ENCODE results near the gene SMARCC1.

SMARCC1 gene

DNA sequence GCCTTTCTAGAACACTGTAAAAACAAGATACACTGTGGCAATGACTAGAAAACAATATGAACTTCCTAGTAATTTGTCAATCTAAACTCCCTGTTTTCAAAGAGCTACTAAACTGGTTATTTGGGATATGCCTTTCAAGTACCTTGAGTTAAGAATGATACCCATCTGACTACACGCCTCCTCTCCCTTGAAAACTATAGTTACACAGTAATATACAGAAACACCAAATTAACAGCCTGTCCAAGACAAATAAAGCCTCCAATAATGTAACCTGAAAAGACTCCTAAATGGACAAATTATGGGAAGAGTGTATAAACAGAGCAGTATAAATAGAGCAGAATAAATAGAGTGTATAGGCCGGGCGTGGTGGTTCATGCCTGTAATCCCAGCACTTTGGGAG lies 70.1 kb downstream of the SMARCC1 start:
- Histone ChIP-seq H3K4me3 (no peak overlapping the region), H3K36me3 (peaks cover 88 to 100% (median 100%) of the 10 kb centered on the region in 11 experiments), H3K27me3 (no peaks in the 10 kb centered on the region), H3K9me3 (replicated peaks in 1 of 11) (no peaks in the 10 kb centered on the region), H4K20me1 (peaks cover 0 to 97% (median 53%) of the 10 kb centered on the region in 11 experiments; a peak in 17 of 22 replicates), H3K27ac (no peak overlapping the region), H3K4me1 (peaks cover 0 to 3% (median 0%) of the 10 kb centered on the region in 10 experiments; a peak in 2 of 20 replicates), H3K9ac (no peak overlapping the region), H3K4me2 (no peak overlapping the region)
- TF ChIP-seq Cebpa-rat (IDR thresholded peaks at IDR 0.05), result no peak

DNA sequence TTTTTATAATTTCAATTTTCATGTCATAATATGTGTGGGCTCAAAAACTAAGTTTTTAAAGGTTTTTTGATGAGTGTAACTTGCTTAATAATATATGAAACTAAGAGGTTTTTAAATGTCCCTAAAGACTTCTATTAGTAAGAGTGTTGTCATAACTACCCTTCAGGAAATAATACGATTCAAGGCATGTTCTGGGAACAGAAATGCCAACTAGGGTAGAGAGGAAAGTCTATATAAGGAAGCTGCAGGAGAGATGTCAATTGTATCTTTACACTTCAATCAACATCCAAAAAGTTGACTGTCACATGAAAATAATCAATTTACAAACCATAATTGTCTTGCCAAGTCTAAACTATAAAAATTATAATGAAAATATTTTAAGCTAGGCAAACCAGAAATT lies 76.3 kb downstream of the SMARCC1 start:
- Histone ChIP-seq H3K27me3 (no peaks in the 10 kb centered on the region), H3K4me1 (no peaks in the 10 kb centered on the region), H3K27ac (no peak overlapping the region), H3K9ac (no peak overlapping the region), H4K20me1 (peaks cover 0 to 90% (median 66%) of the 10 kb centered on the region in 11 experiments; a peak in 18 of 22 replicates), H3K4me3 (no peak overlapping the region), H3K4me2 (no peak overlapping the region), H3K9me3 (replicated peaks in 1 of 11) (no peaks in the 10 kb centered on the region), H3K36me3 (peaks cover 98 to 100% (median 100%) of the 10 kb centered on the region in 11 experiments)
- TF ChIP-seq Cebpa-rat (IDR thresholded peaks at IDR 0.05), result no peak

- H3K9ac ChIP-seq, result no peak overlapping the region
- H3K27ac ChIP-seq, result no peak overlapping the region
- no peaks in the 10 kb centered on the region for H3K4me1 ChIP-seq
- peaks cover 95 to 100% (median 99%) of the 10 kb centered on the region in 11 experiments for H3K36me3 ChIP-seq
- H3K9me3 ChIP-seq (replicated peaks in 1 of 11), result no peaks in the 10 kb centered on the region
- no peak for TF ChIP-seq Cebpa-rat (IDR thresholded peaks at IDR 0.05)
- H3K4me3 ChIP-seq, result no peak overlapping the region
- H3K27me3 ChIP-seq, result no peaks in the 10 kb centered on the region
- H4K20me1 ChIP-seq, result peaks cover 0 to 79% (median 55%) of the 10 kb centered on the region in 11 experiments; a peak in 18 of 22 replicates
- H3K4me2 ChIP-seq, result no peak overlapping the region
Measured at GRCh38 chr3:47704237-47704612, 77.5 kb downstream of the SMARCC1 start.

DNA sequence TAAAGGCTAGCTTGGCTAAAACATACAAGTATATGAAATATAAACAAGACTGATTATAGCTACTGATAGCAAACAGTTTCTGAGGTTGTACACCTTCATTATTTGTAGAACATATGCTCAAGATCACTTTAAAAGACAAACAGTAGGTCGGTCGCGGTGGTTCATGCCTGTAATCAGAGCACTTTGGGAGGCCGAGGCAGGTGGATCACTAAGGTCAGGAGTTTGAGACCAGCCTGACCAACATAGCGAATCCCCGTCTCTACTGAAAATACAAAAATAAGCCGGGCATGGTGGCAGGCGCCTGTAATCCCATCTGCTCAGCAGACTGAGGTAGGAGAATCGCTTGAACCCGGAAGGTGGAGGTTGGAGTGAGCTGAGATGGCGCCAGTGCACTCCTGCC lies 80.3 kb downstream of the SMARCC1 start:
- no peak for TF ChIP-seq Cebpa-rat (IDR thresholded peaks at IDR 0.05)
- H3K36me3 ChIP-seq, result peaks cover 94 to 100% (median 99%) of the 10 kb centered on the region in 11 experiments

DNA sequence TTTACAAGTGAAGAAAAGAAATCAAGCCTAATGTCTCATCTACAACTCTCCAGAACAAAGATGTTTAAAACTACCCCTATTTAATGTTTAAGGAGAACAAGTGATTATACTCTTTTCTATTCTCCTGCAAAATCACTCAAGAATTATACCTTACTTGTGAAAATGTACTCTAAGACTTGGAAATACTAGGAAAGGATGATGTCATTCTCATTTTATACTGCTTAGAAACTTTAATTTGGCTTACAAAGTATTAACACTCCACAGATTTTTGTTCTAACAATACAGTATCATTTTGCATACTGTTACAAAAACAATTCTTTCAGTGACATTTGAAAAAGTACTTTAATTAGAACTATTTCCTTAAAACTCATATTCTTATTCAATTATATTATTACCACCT lies 89.5 kb downstream of the SMARCC1 start:
- no peak overlapping the region for H3K4me2 ChIP-seq
- H3K9ac ChIP-seq, result no peak overlapping the region
- peaks cover 97 to 100% (median 99%) of the 10 kb centered on the region in 11 experiments for H3K36me3 ChIP-seq
- H3K4me1 ChIP-seq, result peaks cover 0 to 5% (median 0%) of the 10 kb centered on the region in 10 experiments; a peak in 1 of 20 replicates
- H3K27me3 ChIP-seq, result no peaks in the 10 kb centered on the region
- no peak overlapping the region for H3K4me3 ChIP-seq
- peaks cover 0 to 38% (median 27%) of the 10 kb centered on the region in 11 experiments; a peak in 14 of 22 replicates for H4K20me1 ChIP-seq
- TF ChIP-seq Cebpa-rat (IDR thresholded peaks at IDR 0.05), result no peak
- H3K27ac ChIP-seq, result no peak overlapping the region
- no peaks in the 10 kb centered on the region for H3K9me3 ChIP-seq (replicated peaks in 1 of 11)

More for the DNA sequence above, 80.3 kb downstream of the SMARCC1 start:
- Histone ChIP-seq H3K4me2 (no peak overlapping the region), H4K20me1 (peaks cover 0 to 63% (median 32%) of the 10 kb centered on the region in 11 experiments; a peak in 17 of 22 replicates), H3K27me3 (no peaks in the 10 kb centered on the region), H3K4me1 (peaks cover 0 to 6% (median 0%) of the 10 kb centered on the region in 10 experiments; a peak in 1 of 20 replicates), H3K9ac (no peak overlapping the region), H3K9me3 (replicated peaks in 1 of 11) (no peaks in the 10 kb centered on the region), H3K4me3 (no peak overlapping the region), H3K27ac (no peak overlapping the region)

DNA sequence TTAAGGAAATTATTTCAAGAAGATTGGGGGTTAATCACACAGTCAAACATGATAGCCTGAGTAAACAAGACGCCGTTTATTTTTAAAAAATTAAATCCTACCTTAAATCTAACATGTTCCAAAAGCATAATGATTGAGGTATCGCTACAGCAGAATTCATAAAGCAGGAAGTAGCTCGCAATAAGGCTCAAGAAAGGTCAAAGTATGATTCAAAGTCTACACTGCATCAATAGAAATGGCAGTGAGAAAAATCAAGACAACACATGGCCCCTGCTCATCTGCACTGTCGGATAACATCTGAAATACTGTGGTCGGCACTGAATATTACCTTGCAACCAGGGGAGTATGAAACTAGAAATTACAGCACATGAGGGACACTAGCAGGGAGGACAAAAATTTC lies 93.2 kb downstream of the SMARCC1 start:
- TF ChIP-seq Cebpa-rat (IDR thresholded peaks at IDR 0.05), result no peak
- Histone ChIP-seq H4K20me1 (peaks cover 0 to 27% (median 23%) of the 10 kb centered on the region in 11 experiments; a peak in 11 of 22 replicates), H3K4me3 (no peak overlapping the region), H3K9me3 (replicated peaks in 1 of 11) (no peaks in the 10 kb centered on the region), H3K27me3 (no peaks in the 10 kb centered on the region), H3K4me1 (no peaks in the 10 kb centered on the region), H3K4me2 (no peak overlapping the region), H3K36me3 (peaks cover 97 to 100% (median 99%) of the 10 kb centered on the region in 11 experiments), H3K9ac (no peak overlapping the region), H3K27ac (no peak overlapping the region)

GRCh38 chr3:47685037-47685436 lies 96.7 kb downstream of the SMARCC1 start:
- H3K27me3 ChIP-seq, result no peaks in the 10 kb centered on the region
- H3K4me1 ChIP-seq, result peaks cover 0 to 3% (median 0%) of the 10 kb centered on the region in 10 experiments; a peak in 3 of 20 replicates
- no peaks in the 10 kb centered on the region for H3K9me3 ChIP-seq (replicated peaks in 1 of 11)
- peaks cover 0 to 15% (median 6%) of the 10 kb centered on the region in 11 experiments; a peak in 9 of 22 replicates for H4K20me1 ChIP-seq
- TF ChIP-seq Cebpa-rat (IDR thresholded peaks at IDR 0.05), result no peak
- no peak overlapping the region for H3K4me2 ChIP-seq
- no peak overlapping the region for H3K4me3 ChIP-seq
- no peak overlapping the region for H3K9ac ChIP-seq
- H3K27ac ChIP-seq, result no peak overlapping the region
- peaks cover 93 to 100% (median 98%) of the 10 kb centered on the region in 11 experiments for H3K36me3 ChIP-seq

GRCh38 chr3:47681016-47681415 lies 100.7 kb downstream of the SMARCC1 start:
- H3K4me3 ChIP-seq, result no peak overlapping the region
- no peaks in the 10 kb centered on the region for H3K9me3 ChIP-seq (replicated peaks in 1 of 11)
- no peak for TF ChIP-seq Cebpa-rat (IDR thresholded peaks at IDR 0.05)
- H3K27me3 ChIP-seq, result no peaks in the 10 kb centered on the region
- no peak overlapping the region for H3K9ac ChIP-seq
- peaks cover 93 to 100% (median 98%) of the 10 kb centered on the region in 11 experiments for H3K36me3 ChIP-seq
- no peak overlapping the region for H3K4me2 ChIP-seq
- H3K27ac ChIP-seq, result no peak overlapping the region
- H4K20me1 ChIP-seq, result peaks cover 0 to 19% (median 7%) of the 10 kb centered on the region in 11 experiments; a peak in 10 of 22 replicates
- peaks cover 0 to 5% (median 0%) of the 10 kb centered on the region in 10 experiments; a peak in 3 of 20 replicates for H3K4me1 ChIP-seq

GRCh38 chr3:47678446-47679338 lies 103.0 kb downstream of the SMARCC1 start:
- peaks cover 0 to 19% (median 7%) of the 10 kb centered on the region in 11 experiments; a peak in 10 of 22 replicates for H4K20me1 ChIP-seq
- TF ChIP-seq Cebpa-rat (IDR thresholded peaks at IDR 0.05), result no peak
- peaks cover 95 to 100% (median 98%) of the 10 kb centered on the region in 11 experiments for H3K36me3 ChIP-seq
- 0 out of 22 replicates have a peak, but pooled peaks cover 0 to under 1% (median 0%) of the 10 kb centered on the region in 11 experiments for H3K9me3 ChIP-seq (replicated peaks in 1 of 11)
- peaks cover 0 to 5% (median 0%) of the 10 kb centered on the region in 10 experiments; a peak in 4 of 20 replicates for H3K4me1 ChIP-seq
- H3K9ac ChIP-seq, result no peak overlapping the region
- no peak overlapping the region for H3K4me2 ChIP-seq
- 0 out of 22 replicates have a peak overlapping the region, but pooled peaks of 1 of the 11 experiments have one; percentile 10 for H3K27ac ChIP-seq
- no peaks in the 10 kb centered on the region for H3K27me3 ChIP-seq
- no peak overlapping the region for H3K4me3 ChIP-seq
